ENCODE results near the gene DNAJC28. TPM values are rescaled to one million over a fixed set of nuclear protein-coding genes. Genes with fewer than 3 reads are reported as not detected.

DNAJC28 gene
- total and polyA plus RNA-seq, 9 of the 15 experiments (the other 6 are each of a cell fraction or from before 2014, with no cell fraction given) = 0.68 to 2.5 (median 1.1) TPM

- no peak for TF ChIP-seq ZBTB5 (IDR thresholded peaks at IDR 0.05)
- no peak for TF ChIP-seq ID3 (CRISPR knock-in tag; IDR thresholded peaks at IDR 0.05)
- TF ChIP-seq ID3 (tag; IDR thresholded peaks at IDR 0.05) = no peak
- TF ChIP-seq MLX (CRISPR knock-in tag; conservative IDR thresholded peaks at IDR 0.05) = no peak
- TF ChIP-seq ZNF507 (tag; conservative IDR thresholded peaks at IDR 0.05) = no peak
- no peak for TF ChIP-seq ZNF253 (CRISPR knock-in tag; conservative IDR thresholded peaks at IDR 0.05)
- TF ChIP-seq USF2 (CRISPR knock-in tag; IDR thresholded peaks at IDR 0.05) = no peak
- peak; percentile 39; the same call in 1 of the 2 replicates for TF ChIP-seq ERF (CRISPR knock-in tag; IDR thresholded peaks at IDR 0.05)
- no peak for TF ChIP-seq RERE (CRISPR knock-in tag; IDR thresholded peaks at IDR 0.05; ENCODE audit: borderline replicate concordance)
- no peak for TF ChIP-seq COPS2 (conservative IDR thresholded peaks at IDR 0.05)
- no peak; the same call in 1 of the 2 replicates for TF ChIP-seq CHD2 (IDR thresholded peaks at IDR 0.05; ENCODE audit: low read depth, low read length)
- peak; percentile 32; the same call in 1 of the 2 replicates for TF ChIP-seq ZBTB26 (CRISPR knock-in tag; IDR thresholded peaks at IDR 0.05)
- no peak for TF ChIP-seq ZNF551 (CRISPR knock-in tag; IDR thresholded peaks at IDR 0.05)
- TF ChIP-seq POLR2H (tag; IDR thresholded peaks at IDR 0.05; ENCODE audit: low read depth) = no peak
- TF ChIP-seq ZNF77 (CRISPR knock-in tag; IDR thresholded peaks at IDR 0.05) = no peak
- no peak for TF ChIP-seq RFX7 (CRISPR knock-in tag; IDR thresholded peaks at IDR 0.05)
- TF ChIP-seq MTA2 (IDR thresholded peaks at IDR 0.05; ENCODE audit: low read depth) = 0 out of 2 replicates have a peak, but pooled peaks have one; percentile 5
These were observed 534 bp downstream of the DNAJC28 start (continued) for GRCh38 chr21:33490991-33491372.

Measured in K562 (cell line).